Glutamatergic neuron (in vitro differentiated cells): Measurements from ENCODE around the gene NOX4. TPM values are rescaled to one million over a fixed set of nuclear protein-coding genes. Genes with fewer than 3 reads are reported as not detected.
"Not testable (repeated sequence)": the region's sequence is repeated elsewhere in the genome, so short reads cannot be mapped to it uniquely, and the experiment has no call there.

Experiments
- DNase-seq: peaks from one replicate; pipeline ENCODE4 v3.0.0; 2022
- H3K27ac Mint-ChIP-seq: one replicate; pipeline ENCODE4 v1.8.0; 2020; ENCODE audit warnings: mild to moderate bottlenecking, mixed read lengths, inconsistent platforms; ENCODE audit not compliant: unreplicated experiment
- H3K27me3 Mint-ChIP-seq: one replicate; pipeline ENCODE4 v1.8.0; 2020; ENCODE audit warnings: mild to moderate bottlenecking, moderate library complexity, mixed read lengths, inconsistent platforms; ENCODE audit not compliant: unreplicated experiment
- H3K36me3 Mint-ChIP-seq: one replicate; pipeline ENCODE4 v1.8.0; 2020; ENCODE audit warnings: mild to moderate bottlenecking, mixed read lengths, inconsistent platforms; ENCODE audit not compliant: unreplicated experiment
- H3K4me1 Mint-ChIP-seq: one replicate; pipeline ENCODE4 v1.8.0; 2020; ENCODE audit warnings: mild to moderate bottlenecking, low read depth, mixed read lengths, inconsistent platforms; ENCODE audit not compliant: unreplicated experiment
- H3K4me3 Mint-ChIP-seq: one replicate; pipeline ENCODE4 v1.8.0; 2020; ENCODE audit warnings: mild to moderate bottlenecking, mixed read lengths, inconsistent platforms; ENCODE audit not compliant: unreplicated experiment
- H3K9me3 Mint-ChIP-seq: one replicate; pipeline ENCODE4 v1.8.0; 2020; ENCODE audit warnings: mild to moderate bottlenecking, moderate library complexity, mixed read lengths, inconsistent platforms; ENCODE audit not compliant: unreplicated experiment
- total RNA-seq: library from RNA; stranded (reverse); fragmentation: NEBNext Ultra II Directional; extraction: Animal tissue kit (Norgen Biotek cat#: 25700); gene quantifications from one replicate; pipeline ENCODE4 v1.2.1, GENCODE V29; 2021; ENCODE audit not compliant: unreplicated experiment
- TF ChIP-seq, protein P1 (sequence below): fragments of 200-600 bp; sonication (generic); IDR thresholded peaks from one replicate; pipeline ENCODE4 v1.5.0; 2021; ENCODE audit not compliant: partially characterized antibody, unreplicated experiment

The NOX4 gene
- total RNA-seq, 1 donor from 2014 or later = 1.9 TPM

DNA sequence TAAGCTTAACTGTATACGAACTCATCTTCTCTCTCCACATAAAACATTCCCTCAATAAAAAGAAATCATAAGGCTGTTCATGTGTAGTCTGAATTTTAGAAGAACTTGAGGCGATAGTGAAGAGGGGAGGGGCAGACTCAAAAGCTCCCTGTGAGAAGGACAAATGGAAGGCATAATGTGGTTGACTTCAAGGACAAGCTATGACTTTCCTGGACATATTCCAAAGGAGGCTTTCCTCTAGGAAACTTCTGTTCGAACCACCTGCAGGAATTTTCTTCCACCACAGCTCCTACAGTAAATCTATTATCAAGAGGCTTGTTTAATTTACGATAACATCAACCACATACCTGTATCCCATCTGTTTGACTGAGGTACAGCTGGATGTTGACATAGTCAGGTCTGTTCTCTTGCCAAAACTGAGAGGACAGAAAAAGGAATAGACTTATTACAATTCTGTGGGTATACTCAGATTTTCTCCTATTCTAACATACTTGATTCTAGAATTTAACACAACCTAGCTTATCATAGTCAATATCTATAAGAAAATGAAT lies 154.0 kb downstream of the NOX4 start:
- H3K27ac Mint-ChIP-seq, H3K27me3 Mint-ChIP-seq, H3K36me3 Mint-ChIP-seq, H3K9me3 Mint-ChIP-seq, H3K4me1 Mint-ChIP-seq, H3K4me3 Mint-ChIP-seq, DNase-seq: not testable (repeated sequence)

- not testable (repeated sequence) for H3K4me3 Mint-ChIP-seq, DNase-seq, H3K4me1 Mint-ChIP-seq, H3K36me3 Mint-ChIP-seq, H3K27ac Mint-ChIP-seq, H3K27me3 Mint-ChIP-seq, H3K9me3 Mint-ChIP-seq
Observed at GRCh38 chr11:89333704-89334103, 157.5 kb downstream of the NOX4 start.

GRCh38 chr11:89331940-89332339 lies 159.2 kb downstream of the NOX4 start:
- not testable (repeated sequence) for H3K27ac Mint-ChIP-seq, H3K36me3 Mint-ChIP-seq, H3K4me1 Mint-ChIP-seq, H3K27me3 Mint-ChIP-seq, DNase-seq, H3K9me3 Mint-ChIP-seq, H3K4me3 Mint-ChIP-seq

DNA sequence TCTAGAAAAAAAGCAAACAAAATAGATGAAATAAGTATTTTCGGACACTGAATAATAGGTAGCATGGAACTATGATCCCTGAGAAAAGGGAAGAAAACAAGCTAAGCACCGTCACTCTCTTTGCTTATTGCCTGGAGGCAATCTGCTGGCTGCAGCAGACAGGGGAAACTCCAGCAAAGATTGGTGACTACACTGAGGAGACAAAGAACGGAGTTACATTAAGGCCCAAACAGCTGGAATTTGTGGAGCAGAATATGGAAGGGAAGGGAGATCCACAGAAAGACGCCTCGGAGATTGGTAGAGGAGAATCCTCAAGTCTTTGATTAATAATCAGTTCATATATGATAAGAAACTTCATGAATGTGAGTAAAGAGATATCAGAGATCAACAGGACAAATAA lies 163.3 kb downstream of the NOX4 start:
- no peak for DNase-seq
- Mint-ChIP-seq H3K27me3 (no peaks in the 10 kb centered on the region), H3K27ac (no peak overlapping the region), H3K36me3 (no peaks in the 10 kb centered on the region), H3K9me3 (no peaks in the 10 kb centered on the region), H3K4me1 (no peaks in the 10 kb centered on the region), H3K4me3 (no peak overlapping the region)
- TF ChIP-seq, protein P1, sequence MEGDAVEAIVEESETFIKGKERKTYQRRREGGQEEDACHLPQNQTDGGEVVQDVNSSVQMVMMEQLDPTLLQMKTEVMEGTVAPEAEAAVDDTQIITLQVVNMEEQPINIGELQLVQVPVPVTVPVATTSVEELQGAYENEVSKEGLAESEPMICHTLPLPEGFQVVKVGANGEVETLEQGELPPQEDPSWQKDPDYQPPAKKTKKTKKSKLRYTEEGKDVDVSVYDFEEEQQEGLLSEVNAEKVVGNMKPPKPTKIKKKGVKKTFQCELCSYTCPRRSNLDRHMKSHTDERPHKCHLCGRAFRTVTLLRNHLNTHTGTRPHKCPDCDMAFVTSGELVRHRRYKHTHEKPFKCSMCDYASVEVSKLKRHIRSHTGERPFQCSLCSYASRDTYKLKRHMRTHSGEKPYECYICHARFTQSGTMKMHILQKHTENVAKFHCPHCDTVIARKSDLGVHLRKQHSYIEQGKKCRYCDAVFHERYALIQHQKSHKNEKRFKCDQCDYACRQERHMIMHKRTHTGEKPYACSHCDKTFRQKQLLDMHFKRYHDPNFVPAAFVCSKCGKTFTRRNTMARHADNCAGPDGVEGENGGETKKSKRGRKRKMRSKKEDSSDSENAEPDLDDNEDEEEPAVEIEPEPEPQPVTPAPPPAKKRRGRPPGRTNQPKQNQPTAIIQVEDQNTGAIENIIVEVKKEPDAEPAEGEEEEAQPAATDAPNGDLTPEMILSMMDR = no peak

DNA sequence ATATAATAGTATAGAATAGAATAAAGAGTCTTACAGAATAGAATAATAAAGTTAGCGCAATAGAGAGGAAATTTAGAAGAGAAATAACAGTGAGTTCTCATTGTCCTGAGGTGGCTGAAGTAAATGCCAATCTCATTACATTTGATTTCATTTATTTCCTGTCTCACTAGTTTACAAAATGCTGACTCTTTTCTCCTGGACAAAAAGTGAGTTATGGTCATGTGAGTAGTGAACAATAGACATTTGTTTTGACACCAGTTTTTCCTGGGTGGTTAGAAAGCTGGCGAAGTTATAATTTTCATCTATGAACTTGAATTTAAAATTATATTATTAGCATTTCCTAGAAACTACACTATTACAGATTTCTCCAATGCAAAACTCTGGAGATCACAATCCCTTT lies 169.8 kb downstream of the NOX4 start:
- no peak for DNase-seq
- Mint-ChIP-seq H3K27me3 (no peaks in the 10 kb centered on the region), H3K9me3 (no peaks in the 10 kb centered on the region), H3K27ac (no peak overlapping the region), H3K4me1 (no peaks in the 10 kb centered on the region), H3K36me3 (no peaks in the 10 kb centered on the region), H3K4me3 (no peak overlapping the region)
- TF ChIP-seq, protein P1 = no peak

DNA sequence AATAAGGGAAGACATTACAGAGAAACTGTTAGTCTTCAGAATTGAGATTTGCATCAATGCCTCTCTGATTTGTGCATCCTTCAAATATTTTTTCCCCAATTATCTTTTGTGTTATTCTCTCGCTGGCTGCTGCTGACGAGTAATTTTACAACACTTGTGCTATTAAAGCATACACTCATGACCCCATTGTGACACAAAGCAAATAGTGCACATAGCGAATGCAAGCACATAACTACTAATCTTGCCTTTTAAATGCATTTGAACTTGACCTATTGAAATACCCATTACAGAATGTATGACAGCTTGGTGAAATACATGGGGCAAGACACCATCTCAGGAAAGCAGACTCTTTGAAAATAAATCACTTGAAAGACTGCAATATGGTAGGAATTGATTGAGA lies 180.6 kb downstream of the NOX4 start:
- H3K27ac Mint-ChIP-seq, H3K36me3 Mint-ChIP-seq, DNase-seq, H3K4me3 Mint-ChIP-seq, H3K27me3 Mint-ChIP-seq, H3K4me1 Mint-ChIP-seq, H3K9me3 Mint-ChIP-seq: not testable (repeated sequence)

DNA sequence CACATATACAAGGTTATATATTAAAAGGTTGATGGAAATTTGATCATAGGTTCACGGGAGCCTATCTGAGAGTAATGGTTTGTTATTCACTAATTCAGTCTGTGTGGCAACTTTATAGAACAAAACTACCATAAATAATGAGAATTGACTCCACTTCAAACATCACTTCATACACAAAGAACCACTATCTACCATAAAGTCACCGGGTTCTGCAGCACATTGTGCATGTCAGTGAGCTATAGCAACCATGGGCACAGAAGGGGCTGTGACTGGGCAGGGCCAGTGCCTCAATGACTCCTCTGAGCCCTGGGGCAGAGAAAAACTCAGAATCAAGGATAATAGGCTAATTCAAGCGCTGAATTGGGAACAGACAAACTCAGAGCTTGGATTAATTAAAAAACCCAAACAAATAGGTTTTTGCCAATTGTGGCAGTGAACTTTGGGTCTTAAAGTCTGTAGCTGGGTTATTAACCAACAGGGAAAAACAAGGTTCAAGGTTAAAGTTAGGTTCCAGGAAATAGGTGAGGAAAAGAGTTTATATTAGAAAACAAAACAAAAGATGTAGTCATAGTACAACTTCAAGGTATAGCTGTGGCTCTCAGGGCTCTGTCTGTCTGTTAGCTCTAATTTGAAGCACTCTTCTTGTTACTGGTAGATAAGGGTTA lies 181.7 kb downstream of the NOX4 start:
- H3K9me3 Mint-ChIP-seq, DNase-seq, H3K4me3 Mint-ChIP-seq, H3K36me3 Mint-ChIP-seq, H3K4me1 Mint-ChIP-seq, H3K27me3 Mint-ChIP-seq, H3K27ac Mint-ChIP-seq: not testable (repeated sequence)

GRCh38 chr11:89308272-89308671 lies 182.9 kb downstream of the NOX4 start:
- not testable (repeated sequence) for H3K9me3 Mint-ChIP-seq, H3K27ac Mint-ChIP-seq, H3K4me1 Mint-ChIP-seq, H3K4me3 Mint-ChIP-seq, DNase-seq, H3K27me3 Mint-ChIP-seq, H3K36me3 Mint-ChIP-seq

- not testable (repeated sequence) for H3K27ac Mint-ChIP-seq, H3K9me3 Mint-ChIP-seq, H3K4me1 Mint-ChIP-seq, DNase-seq, H3K4me3 Mint-ChIP-seq, H3K36me3 Mint-ChIP-seq, H3K27me3 Mint-ChIP-seq
Observed at GRCh38 chr11:89303029-89303428, 188.1 kb downstream of the NOX4 start.

- H3K27me3 Mint-ChIP-seq, H3K9me3 Mint-ChIP-seq, H3K4me1 Mint-ChIP-seq, H3K36me3 Mint-ChIP-seq, H3K27ac Mint-ChIP-seq, H3K4me3 Mint-ChIP-seq, DNase-seq: not testable (repeated sequence)
Observed at GRCh38 chr11:89295023-89295422, 196.2 kb downstream of the NOX4 start.
